AG09319 (cell line): ENCODE measurements around the gene FSTL3.
"Not testable (repeated sequence)": the region's sequence is repeated elsewhere in the genome, so short reads cannot be mapped to it uniquely, and the experiment has no call there.

Experiments
- DNase-seq: peaks from one replicate; pipeline ENCODE4 v3.0.0-alpha.2; 2010; ENCODE audit warnings: low read depth; ENCODE audit errors: extremely low read depth
- CTCF ChIP-seq: IDR thresholded peaks from 2 replicates; pipeline ENCODE4 v1.5.1; 2011; ENCODE audit warnings: low read depth, mild to moderate bottlenecking, inconsistent platforms, low read length, moderate library complexity

FSTL3 gene

GRCh38 chr19:694481-695351 is 18.5 kb downstream of the FSTL3 start:
- no peak for TF ChIP-seq CTCF
- DNase-seq = no peak

GRCh38 chr19:695352-695949 is 19.3 kb downstream of the FSTL3 start, which contains the start of gene PRSS57:
PRSS57 (minus strand) TSS chr19:695452; CDS start chr19:695430, 22 bp downstream.
- TF ChIP-seq CTCF = no peak
- DNase-seq = no peak

DNA sequence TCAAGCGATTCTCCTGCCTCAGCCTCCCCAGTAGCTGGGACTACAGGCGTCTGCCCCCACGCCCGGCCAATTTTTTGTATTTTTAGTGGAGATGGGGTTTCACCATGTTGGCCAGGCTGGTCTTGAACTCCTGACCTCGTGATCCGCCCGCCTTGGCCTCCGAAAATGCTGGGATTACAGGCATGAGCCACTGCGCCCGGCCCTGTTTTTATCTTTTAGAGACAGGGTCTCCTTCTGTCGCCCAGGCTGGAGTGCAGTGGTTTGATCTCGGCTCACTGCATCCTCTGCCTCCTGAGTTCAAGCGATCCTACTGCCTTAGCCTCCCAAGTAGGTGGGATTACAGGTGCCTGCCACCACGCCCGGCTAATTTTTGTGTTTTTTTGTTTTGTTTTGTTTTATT is 22.3 kb downstream of the FSTL3 start:
- not testable (repeated sequence) for DNase-seq

GRCh38 chr19:699885-700284 is 23.7 kb downstream of the FSTL3 start:
- DNase-seq = not testable (repeated sequence)

DNA sequence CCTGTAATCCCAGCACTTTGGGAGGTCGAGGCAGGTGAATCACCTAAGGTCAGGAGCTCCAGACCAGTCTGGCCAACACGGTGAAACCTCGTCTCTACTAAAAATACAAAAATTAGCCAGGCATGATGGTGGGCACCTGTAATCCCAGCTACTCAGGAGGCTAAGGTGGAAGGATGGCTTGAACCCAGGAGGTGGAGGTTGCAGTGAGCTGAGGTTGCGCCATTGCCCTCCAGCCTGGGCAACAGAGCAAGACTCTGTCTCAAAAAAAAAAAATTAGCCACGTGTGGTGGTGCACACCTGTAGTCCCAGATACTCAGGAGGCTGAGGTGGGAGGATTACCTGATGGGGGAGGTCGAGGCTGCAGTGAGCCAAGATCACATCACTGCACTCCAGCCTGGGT is 26.7 kb downstream of the FSTL3 start:
- DNase-seq = not testable (repeated sequence)

- DNase-seq = no peak
- TF ChIP-seq CTCF = no peak
Measured at GRCh38 chr19:703329-703650, 27.1 kb downstream of the FSTL3 start.

GRCh38 chr19:703651-704446 is 27.7 kb downstream of the FSTL3 start:
- no peak for DNase-seq
- TF ChIP-seq CTCF = no peak

DNA sequence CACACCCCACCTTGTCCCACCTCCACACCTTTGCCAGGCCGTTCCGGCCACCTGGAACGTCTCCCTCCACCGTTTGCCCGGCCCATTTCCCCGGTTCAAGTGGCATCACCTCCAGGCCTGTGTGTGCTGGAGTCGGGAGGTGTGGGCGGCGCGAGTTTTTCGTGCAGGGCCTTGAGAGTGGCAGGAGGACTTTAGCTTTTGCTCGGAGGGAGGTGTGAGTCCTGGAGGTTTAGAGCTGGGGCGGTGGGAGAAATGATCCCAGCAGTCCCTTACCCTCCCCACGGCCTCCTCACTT is 28.2 kb downstream of the FSTL3 start:
- DNase-seq = no peak

More for the DNA sequence above, 28.2 kb downstream of the FSTL3 start:
- TF ChIP-seq CTCF = no peak
